ENCODE data around the gene GPR179.
A peak's percentile ranks its signal among the peaks of the same experiment; 100 is the strongest.

GPR179 gene

DNA sequence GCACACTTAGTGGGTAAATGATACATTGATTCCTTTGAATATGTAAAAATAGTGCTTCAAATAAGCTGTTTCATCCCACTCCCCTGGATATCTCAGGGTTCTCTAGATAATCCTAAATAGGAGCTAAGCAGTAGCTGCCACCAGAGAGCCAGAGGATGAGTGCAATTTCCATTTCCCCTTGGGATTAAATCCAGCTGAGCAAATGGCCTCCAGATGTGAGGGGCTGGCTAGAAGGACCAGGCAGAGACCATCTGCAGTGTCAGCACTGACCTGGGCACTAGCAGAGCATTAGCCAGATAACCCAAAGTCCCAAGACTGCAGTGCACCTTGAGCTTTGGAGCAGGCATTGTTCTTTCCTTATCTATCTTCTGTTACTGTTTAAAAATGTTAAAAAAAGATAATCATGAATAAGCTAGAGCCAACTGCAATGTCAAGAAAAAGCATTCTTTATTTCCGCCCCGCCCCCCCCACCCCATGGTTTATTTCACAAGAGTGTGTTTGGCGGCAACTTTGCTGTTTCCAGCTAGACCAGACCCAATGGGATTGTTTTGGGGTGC lies 19.5 kb downstream of the GPR179 start:
- TF ChIP-seq, protein P1, sequence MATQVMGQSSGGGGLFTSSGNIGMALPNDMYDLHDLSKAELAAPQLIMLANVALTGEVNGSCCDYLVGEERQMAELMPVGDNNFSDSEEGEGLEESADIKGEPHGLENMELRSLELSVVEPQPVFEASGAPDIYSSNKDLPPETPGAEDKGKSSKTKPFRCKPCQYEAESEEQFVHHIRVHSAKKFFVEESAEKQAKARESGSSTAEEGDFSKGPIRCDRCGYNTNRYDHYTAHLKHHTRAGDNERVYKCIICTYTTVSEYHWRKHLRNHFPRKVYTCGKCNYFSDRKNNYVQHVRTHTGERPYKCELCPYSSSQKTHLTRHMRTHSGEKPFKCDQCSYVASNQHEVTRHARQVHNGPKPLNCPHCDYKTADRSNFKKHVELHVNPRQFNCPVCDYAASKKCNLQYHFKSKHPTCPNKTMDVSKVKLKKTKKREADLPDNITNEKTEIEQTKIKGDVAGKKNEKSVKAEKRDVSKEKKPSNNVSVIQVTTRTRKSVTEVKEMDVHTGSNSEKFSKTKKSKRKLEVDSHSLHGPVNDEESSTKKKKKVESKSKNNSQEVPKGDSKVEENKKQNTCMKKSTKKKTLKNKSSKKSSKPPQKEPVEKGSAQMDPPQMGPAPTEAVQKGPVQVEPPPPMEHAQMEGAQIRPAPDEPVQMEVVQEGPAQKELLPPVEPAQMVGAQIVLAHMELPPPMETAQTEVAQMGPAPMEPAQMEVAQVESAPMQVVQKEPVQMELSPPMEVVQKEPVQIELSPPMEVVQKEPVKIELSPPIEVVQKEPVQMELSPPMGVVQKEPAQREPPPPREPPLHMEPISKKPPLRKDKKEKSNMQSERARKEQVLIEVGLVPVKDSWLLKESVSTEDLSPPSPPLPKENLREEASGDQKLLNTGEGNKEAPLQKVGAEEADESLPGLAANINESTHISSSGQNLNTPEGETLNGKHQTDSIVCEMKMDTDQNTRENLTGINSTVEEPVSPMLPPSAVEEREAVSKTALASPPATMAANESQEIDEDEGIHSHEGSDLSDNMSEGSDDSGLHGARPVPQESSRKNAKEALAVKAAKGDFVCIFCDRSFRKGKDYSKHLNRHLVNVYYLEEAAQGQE (IDR thresholded peaks at IDR 0.05; ENCODE audit: low read depth): no peak
- TF ChIP-seq TEAD4 (IDR thresholded peaks at IDR 0.05) (no peak), TAF1 (IDR thresholded peaks at IDR 0.05; ENCODE audit: low read depth) (no peak), CEBPB (IDR thresholded peaks at IDR 0.05) (no peak), ZBTB7A (IDR thresholded peaks at IDR 0.05; ENCODE audit: low read depth) (no peak), EP300 (IDR thresholded peaks at IDR 0.05; ENCODE audit: borderline replicate concordance) (no peak), YY1 (IDR thresholded peaks at IDR 0.05; ENCODE audit: low read depth) (no peak), FOXM1 (IDR thresholded peaks at IDR 0.05; ENCODE audit: borderline replicate concordance, low read depth) (no peak), CREB1 (IDR thresholded peaks at IDR 0.05; ENCODE audit: low read depth) (no peak), RAD21 (IDR thresholded peaks at IDR 0.05; ENCODE audit: low read depth) (no peak), TCF12 (IDR thresholded peaks at IDR 0.05; ENCODE audit: low read depth) (no peak), NFIC (IDR thresholded peaks at IDR 0.05) (no peak), EGR1 (IDR thresholded peaks at IDR 0.05) (no peak)
- TF ChIP-seq, protein P2, sequence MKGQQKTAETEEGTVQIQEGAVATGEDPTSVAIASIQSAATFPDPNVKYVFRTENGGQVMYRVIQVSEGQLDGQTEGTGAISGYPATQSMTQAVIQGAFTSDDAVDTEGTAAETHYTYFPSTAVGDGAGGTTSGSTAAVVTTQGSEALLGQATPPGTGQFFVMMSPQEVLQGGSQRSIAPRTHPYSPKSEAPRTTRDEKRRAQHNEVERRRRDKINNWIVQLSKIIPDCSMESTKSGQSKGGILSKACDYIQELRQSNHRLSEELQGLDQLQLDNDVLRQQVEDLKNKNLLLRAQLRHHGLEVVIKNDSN (IDR thresholded peaks at IDR 0.05): no peak
- TF ChIP-seq, protein P3, sequence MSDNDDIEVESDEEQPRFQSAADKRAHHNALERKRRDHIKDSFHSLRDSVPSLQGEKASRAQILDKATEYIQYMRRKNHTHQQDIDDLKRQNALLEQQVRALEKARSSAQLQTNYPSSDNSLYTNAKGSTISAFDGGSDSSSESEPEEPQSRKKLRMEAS (IDR thresholded peaks at IDR 0.05): no peak

DNA sequence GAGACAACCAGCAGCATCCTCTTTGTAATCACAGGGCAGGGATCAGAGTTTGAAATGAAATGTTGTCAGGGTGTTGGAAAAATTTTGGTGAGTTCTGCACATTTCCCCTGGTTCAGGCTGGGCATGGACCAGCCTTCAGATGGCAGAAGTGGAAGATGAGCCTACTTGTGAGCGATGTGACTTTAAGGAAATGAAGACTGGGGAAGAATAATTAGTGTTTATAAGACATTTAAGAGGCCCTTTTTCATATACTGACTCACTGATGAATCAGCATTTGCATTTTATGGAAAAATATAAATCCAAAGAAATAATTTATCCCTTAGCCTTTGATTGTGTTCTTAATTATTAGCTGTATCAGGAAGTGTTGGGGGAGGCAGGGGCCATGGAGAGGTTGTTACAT lies 20.9 kb downstream of the GPR179 start:
- no peak for TF ChIP-seq TCF12 (IDR thresholded peaks at IDR 0.05; ENCODE audit: low read depth)
- TF ChIP-seq YY1 (IDR thresholded peaks at IDR 0.05; ENCODE audit: low read depth): no peak
- no peak for TF ChIP-seq EP300 (IDR thresholded peaks at IDR 0.05; ENCODE audit: borderline replicate concordance)
- TF ChIP-seq, protein P3 (IDR thresholded peaks at IDR 0.05): no peak
- TF ChIP-seq CREB1 (IDR thresholded peaks at IDR 0.05; ENCODE audit: low read depth): no peak
- TF ChIP-seq RAD21 (IDR thresholded peaks at IDR 0.05; ENCODE audit: low read depth): no peak
- TF ChIP-seq, protein P2 (IDR thresholded peaks at IDR 0.05): no peak
- TF ChIP-seq CEBPB (IDR thresholded peaks at IDR 0.05): no peak
- no peak for TF ChIP-seq EGR1 (IDR thresholded peaks at IDR 0.05)
- TF ChIP-seq TAF1 (IDR thresholded peaks at IDR 0.05; ENCODE audit: low read depth): no peak

DNA sequence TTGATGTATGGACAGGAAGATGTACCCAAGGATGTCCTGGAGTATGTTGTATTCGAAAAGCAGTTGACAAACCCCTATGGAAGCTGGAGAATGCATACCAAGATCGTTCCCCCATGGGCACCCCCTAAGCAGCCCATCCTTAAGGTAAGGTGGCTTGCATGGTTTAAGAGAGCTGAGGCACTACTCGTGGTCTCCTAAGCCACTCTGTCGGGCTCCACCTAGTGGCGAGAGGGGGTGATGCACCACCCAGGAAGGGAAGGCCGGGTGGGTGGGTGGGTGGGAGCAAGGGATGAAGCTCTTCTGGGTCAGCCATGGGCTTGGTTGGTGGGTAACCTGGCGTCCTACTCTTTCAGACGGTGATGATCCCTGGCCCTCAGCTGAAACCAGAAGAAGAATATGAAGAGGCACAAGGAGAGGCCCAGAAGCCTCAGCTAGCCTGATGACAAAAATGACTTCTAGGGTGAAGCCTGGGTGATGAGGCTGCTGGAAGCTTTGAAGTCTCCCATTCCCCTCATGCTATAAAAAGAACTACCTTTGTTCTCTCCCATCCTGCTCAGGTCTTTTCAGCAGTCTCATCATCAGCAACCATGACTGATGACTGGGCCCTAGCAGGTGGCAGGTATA lies 21.5 kb downstream of the GPR179 start:
- TF ChIP-seq CEBPB (IDR thresholded peaks at IDR 0.05) (no peak), RAD21 (IDR thresholded peaks at IDR 0.05; ENCODE audit: low read depth) (peak; percentile 46)

DNA sequence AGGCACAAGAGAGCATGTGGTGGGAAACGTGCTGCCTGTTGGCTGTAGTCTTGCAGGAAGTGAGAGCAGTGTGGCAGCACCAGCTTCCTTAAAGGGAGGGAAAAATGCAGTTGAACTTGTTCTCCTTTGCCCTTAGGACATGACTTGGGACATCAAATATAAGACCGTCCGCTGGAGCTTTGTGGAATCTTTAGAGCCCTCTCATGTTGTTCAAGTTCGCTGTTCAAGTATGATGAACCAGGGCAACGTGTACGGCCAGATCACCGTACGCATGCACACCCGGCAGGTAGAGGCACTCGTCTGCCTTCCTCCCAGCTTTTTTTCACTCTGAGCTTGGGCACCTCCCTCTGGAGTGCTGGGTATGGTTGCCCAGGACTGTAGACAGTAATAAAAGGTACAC lies 23.3 kb downstream of the GPR179 start:
- TF ChIP-seq, protein P1 (IDR thresholded peaks at IDR 0.05; ENCODE audit: low read depth): no peak
- TF ChIP-seq FOXM1 (IDR thresholded peaks at IDR 0.05; ENCODE audit: borderline replicate concordance, low read depth): no peak
- no peak for TF ChIP-seq CREB1 (IDR thresholded peaks at IDR 0.05; ENCODE audit: low read depth)
- no peak for TF ChIP-seq TEAD4 (IDR thresholded peaks at IDR 0.05)
- TF ChIP-seq YY1 (IDR thresholded peaks at IDR 0.05; ENCODE audit: low read depth): no peak
- no peak for TF ChIP-seq EGR1 (IDR thresholded peaks at IDR 0.05)
- no peak for TF ChIP-seq RAD21 (IDR thresholded peaks at IDR 0.05; ENCODE audit: low read depth)
- no peak for TF ChIP-seq EP300 (IDR thresholded peaks at IDR 0.05; ENCODE audit: borderline replicate concordance)

DNA sequence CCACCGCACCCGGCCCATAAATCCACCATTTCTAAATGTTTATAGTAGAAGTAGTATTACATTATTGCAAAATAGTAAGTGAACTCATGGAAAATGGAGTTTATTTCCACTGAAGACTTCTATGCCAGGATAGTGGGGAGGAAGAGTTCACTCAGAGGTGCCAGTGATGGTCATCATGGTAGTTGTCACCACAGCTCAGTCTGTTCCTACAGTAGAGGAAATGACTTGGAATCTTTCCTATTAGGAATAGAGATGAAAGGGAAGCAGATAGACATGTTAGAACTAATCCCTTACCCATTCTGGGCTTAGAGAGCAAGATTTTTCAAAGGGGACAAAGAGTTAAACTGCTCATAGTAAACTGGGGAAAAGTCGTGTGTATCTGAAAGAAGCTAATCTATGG lies 26.7 kb downstream of the GPR179 start:
- no peak for TF ChIP-seq RAD21 (IDR thresholded peaks at IDR 0.05; ENCODE audit: low read depth)
- TF ChIP-seq TEAD4 (IDR thresholded peaks at IDR 0.05): no peak
- no peak for TF ChIP-seq CEBPB (IDR thresholded peaks at IDR 0.05)

DNA sequence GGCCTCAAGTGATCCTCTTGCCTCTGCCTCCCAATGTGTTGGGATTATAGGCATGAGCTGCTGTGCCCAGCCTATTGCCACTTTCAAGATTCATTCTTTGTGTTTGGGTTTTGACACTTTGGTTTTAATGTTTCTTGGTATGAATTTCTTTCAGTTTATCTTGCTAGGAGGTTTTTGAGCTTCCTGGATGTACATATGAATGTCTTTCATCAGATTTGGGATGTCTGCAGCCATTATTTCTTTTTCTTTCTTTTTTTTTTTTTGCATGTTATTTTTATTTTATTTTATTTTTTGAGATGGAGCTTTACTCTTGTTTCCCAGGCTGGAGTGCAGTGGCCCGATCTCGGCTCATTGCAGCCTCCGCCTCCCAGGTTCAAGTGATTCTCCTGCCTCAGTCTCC lies 28.3 kb downstream of the GPR179 start:
- TF ChIP-seq CEBPB (IDR thresholded peaks at IDR 0.05): no peak
- TF ChIP-seq TEAD4 (IDR thresholded peaks at IDR 0.05): no peak
- no peak for TF ChIP-seq FOXM1 (IDR thresholded peaks at IDR 0.05; ENCODE audit: borderline replicate concordance, low read depth)
- TF ChIP-seq ZBTB7A (IDR thresholded peaks at IDR 0.05; ENCODE audit: low read depth): no peak
- TF ChIP-seq EGR1 (IDR thresholded peaks at IDR 0.05): no peak
- TF ChIP-seq TCF12 (IDR thresholded peaks at IDR 0.05; ENCODE audit: low read depth): no peak
- TF ChIP-seq CREB1 (IDR thresholded peaks at IDR 0.05; ENCODE audit: low read depth): no peak
- no peak for TF ChIP-seq YY1 (IDR thresholded peaks at IDR 0.05; ENCODE audit: low read depth)
- no peak for TF ChIP-seq TAF1 (IDR thresholded peaks at IDR 0.05; ENCODE audit: low read depth)
- TF ChIP-seq, protein P2 (IDR thresholded peaks at IDR 0.05): no peak
- TF ChIP-seq, protein P1 (IDR thresholded peaks at IDR 0.05; ENCODE audit: low read depth): no peak
